GM18511 (cell line): ENCODE measurements around the gene IL17RC.

Source experiments
- ATAC-seq: cut with Tn5 transposase; IDR thresholded peaks from one replicate; pipeline ENCODE4 v1.9.1; 2021; ENCODE audit warnings: mild to moderate bottlenecking, moderate library complexity; ENCODE audit not compliant: unreplicated experiment

IL17RC gene

GRCh38 chr3:9942934-9943690, 26.2 kb downstream of the IL17RC start:
- ATAC-seq: no peak

- ATAC-seq: no peak
These were observed 27.4 kb downstream of the IL17RC start for GRCh38 chr3:9944271-9944670.

GRCh38 chr3:9945358-9945757, 28.5 kb downstream of the IL17RC start:
- no peak for ATAC-seq

- no peak for ATAC-seq
These were observed 29.5 kb downstream of the IL17RC start for GRCh38 chr3:9946112-9947024.

- no peak for ATAC-seq
These were observed 30.4 kb downstream of the IL17RC start for GRCh38 chr3:9947025-9947995.

GRCh38 chr3:9948586-9948985, 31.7 kb downstream of the IL17RC start:
- ATAC-seq: no peak

DNA sequence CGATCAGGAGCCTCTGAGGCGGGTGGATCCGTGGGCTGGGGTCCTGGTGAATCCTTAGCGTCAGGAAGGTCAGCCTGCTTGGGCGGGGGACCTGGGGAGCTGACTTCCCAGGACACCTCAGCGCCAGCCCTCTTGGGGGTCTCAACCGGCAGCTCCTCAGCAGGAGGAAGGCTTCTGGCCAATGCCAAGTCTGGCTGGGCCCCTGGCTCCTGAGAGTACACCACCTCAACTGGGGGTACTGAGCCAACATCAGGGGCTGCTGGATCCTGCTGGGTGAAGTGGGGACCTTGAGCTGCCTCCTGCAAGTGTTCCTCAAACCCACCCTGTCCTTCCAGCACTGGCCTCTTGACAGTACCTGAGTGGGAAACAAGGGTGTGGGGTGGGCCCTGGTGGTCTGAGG, 32.2 kb downstream of the IL17RC start:
- no peak for ATAC-seq

- no peak for ATAC-seq
These were observed 32.7 kb downstream of the IL17RC start for GRCh38 chr3:9949626-9950025.

DNA sequence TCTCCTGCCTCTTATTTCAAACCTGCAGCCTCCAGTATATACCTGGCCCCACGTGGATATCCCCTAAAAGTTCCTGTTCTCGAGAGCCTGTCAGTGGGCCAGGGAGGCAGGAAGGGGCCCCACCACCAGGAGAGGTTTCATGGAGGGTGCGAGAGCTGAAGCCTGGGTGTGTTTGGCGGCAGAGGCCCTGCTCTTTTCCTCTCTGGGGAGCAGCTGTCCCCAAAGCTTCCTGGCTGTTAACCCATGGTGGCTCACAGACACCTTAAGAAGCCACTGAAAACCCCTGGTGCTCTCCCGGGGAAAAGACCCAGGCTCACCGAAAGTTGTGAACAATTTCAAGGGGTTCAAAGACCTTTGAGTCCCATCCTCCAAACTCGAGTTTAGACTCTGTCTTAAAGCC, 34.2 kb downstream of the IL17RC start:
- ATAC-seq: peak; percentile 55

- ATAC-seq: peak; percentile 42
These were observed 34.7 kb downstream of the IL17RC start for GRCh38 chr3:9951598-9951961.

GRCh38 chr3:9951962-9952805, 35.3 kb downstream of the IL17RC start, which contains the start of gene PRRT3:
Gene PRRT3, minus strand, starts transcription at chr3:9952408. Its CDS starts 2,293 bp downstream, at chr3:9950115.
- peak; percentile 78 for ATAC-seq

GRCh38 chr3:9955067-9955502, 38.2 kb downstream of the IL17RC start:
- no peak for ATAC-seq

- no peak for ATAC-seq
These were observed 38.9 kb downstream of the IL17RC start for GRCh38 chr3:9955611-9956352.

- ATAC-seq: no peak
These were observed 40.3 kb downstream of the IL17RC start for GRCh38 chr3:9957214-9957613.

- ATAC-seq: no peak
These were observed 48.4 kb downstream of the IL17RC start for GRCh38 chr3:9965200-9965875.

DNA sequence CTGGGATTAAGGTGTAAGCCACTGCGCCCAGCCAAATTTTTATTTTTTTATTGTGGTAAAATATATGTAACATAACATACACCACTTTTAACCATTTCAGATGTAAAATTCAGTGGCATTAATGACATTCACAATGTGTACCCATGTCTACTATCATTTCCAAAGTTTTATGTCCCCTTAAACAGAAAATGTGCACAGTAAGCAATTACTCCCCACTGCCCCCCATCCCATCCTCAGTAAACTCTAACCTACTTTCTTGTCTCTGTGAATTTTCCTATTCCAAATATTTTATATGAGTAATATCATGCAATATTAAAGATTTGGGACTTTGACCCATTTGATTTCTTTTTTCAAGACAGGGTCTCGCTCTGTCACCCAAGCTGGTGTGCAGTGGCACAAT, 49.9 kb downstream of the IL17RC start:
- no peak for ATAC-seq

GRCh38 chr3:9969632-9970019, 52.7 kb downstream of the IL17RC start:
- no peak for ATAC-seq

GRCh38 chr3:9970020-9970652, 53.2 kb downstream of the IL17RC start:
- ATAC-seq: no peak
